Suprapubic skin (tissue), 3 donors: ENCODE data around the gene ADCK2.

Experiments
- CTCF ChIP-seq, 2 donors: fragments of 200-600 bp in 1 of 2; fragments of 450-650 bp in 1 of 2; sonication (generic) in 1 of 2; IDR thresholded peaks; one replicate each; pipeline ENCODE4 v1.5.1; 2016 to 2019; ENCODE audit warnings: antibody characterized with exemption in 2 of 2, mild to moderate bottlenecking in 1 of 2, moderate library complexity in 1 of 2
- POLR2AphosphoS5 ChIP-seq, 3 donors: sonication (generic); formaldehyde crosslinking; IDR thresholded peaks; one replicate each; pipeline ENCODE4 v1.6.1; 2017; ENCODE audit warnings: antibody characterized with exemption in 3 of 3

DNA sequence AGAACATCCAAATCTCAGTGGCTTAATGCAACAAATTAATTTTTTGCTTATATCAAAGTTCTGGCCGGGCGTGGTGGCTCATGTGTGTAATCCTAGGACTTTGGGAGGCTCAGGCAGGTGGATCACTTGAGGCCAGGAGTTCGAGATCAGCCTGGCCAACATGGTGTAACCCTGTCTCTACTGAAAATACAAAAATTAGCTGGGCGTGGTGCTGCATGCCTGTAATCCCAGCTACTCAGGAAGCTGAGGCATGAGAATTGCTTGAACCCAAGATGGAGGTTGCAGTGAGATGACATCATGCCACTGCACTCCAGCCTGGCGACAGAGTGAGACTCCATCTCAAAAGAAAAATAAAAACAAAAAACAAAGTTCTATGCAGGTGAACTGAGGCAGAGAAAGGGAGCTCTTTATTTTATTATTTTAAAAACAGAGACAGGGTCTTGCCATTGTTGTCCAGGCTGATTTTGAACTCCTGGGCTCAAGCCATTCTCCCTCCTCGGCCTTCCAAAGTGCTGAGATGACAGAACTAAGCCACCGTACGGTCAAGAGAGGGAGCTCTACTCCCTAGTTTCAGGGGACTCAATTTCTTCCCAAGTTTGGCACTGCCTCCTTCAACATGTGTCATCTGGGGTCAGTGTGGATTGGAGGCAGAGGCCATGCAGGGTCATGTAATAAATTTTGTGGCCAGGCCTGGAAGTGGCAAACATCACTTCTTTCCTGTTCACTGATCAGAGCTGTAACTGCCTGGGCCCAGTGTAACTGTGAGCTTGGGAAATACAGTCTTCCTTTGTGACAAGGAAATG, 2.4 kb downstream of the ADCK2 start:
- no peak for TF ChIP-seq CTCF (IDR thresholded peaks at IDR 0.05)
- TF ChIP-seq POLR2AphosphoS5 (IDR thresholded peaks at IDR 0.05) = no peak
